SK-N-SH treated with all-trans-retinoic acid at 6 μM for 48 hours (cell line): ENCODE measurements around the gene CDH4.

Source experiments
- ATAC-seq: fragments of 200-7000 bp; cut with Tn5 transposase; 3 replicates; pipeline ENCODE4 v1.9.1; 2020; ENCODE audit warnings: mild to moderate bottlenecking, moderate library complexity
- ARNTL ChIP-seq: fragments of 450-650 bp; formaldehyde crosslinking; IDR thresholded peaks from 2 replicates; pipeline ENCODE4 v1.5.0; 2020; ENCODE audit warnings: low read depth, mild to moderate bottlenecking, moderate library complexity, borderline replicate concordance
- CREB5 ChIP-seq: fragments of 250-450 bp; sonication (Bioruptor Pico); IDR thresholded peaks from 2 replicates; pipeline ENCODE4 v1.5.1; 2020; ENCODE audit warnings: low read depth, mild to moderate bottlenecking, moderate library complexity
- CSDC2 ChIP-seq: fragments of 250-450 bp; sonication (Bioruptor Pico); IDR thresholded peaks from 2 replicates; pipeline ENCODE4 v1.5.0; 2020; ENCODE audit warnings: mild to moderate bottlenecking, moderate library complexity
- CSRNP3 ChIP-seq: fragments of 250-450 bp; sonication (Bioruptor Pico); IDR thresholded peaks from 2 replicates; pipeline ENCODE4 v1.5.1; 2021; ENCODE audit warnings: mild to moderate bottlenecking, moderate library complexity
- ESRRG ChIP-seq: fragments of 250-450 bp; sonication (Bioruptor Pico); IDR thresholded peaks from 2 replicates; pipeline ENCODE4 v1.6.1; 2021; ENCODE audit warnings: mild to moderate bottlenecking
- GLIS3 ChIP-seq: fragments of 250-450 bp; sonication (Bioruptor Pico); IDR thresholded peaks from 2 replicates; pipeline ENCODE4 v1.5.0; 2020; ENCODE audit warnings: mild to moderate bottlenecking, moderate library complexity
- OSR1 ChIP-seq: fragments of 250-450 bp; sonication (Bioruptor Pico); IDR thresholded peaks from 2 replicates; pipeline ENCODE4 v1.8.0; 2022; ENCODE audit warnings: moderate library complexity, mild to moderate bottlenecking, inconsistent platforms
- POU6F1 ChIP-seq: fragments of 250-450 bp; sonication (Bioruptor Pico); IDR thresholded peaks from 2 replicates; pipeline ENCODE4 v1.8.0; 2021; ENCODE audit warnings: low read depth, mild to moderate bottlenecking, moderate library complexity, borderline replicate concordance
- PPARA ChIP-seq: fragments of 250-450 bp; sonication (Bioruptor Pico); IDR thresholded peaks from 2 replicates; pipeline ENCODE4 v1.5.0; 2020; ENCODE audit warnings: mild to moderate bottlenecking, borderline replicate concordance
- RARB ChIP-seq: fragments of 250-450 bp; sonication (Bioruptor Pico); IDR thresholded peaks from 2 replicates; pipeline ENCODE4 v1.8.0; 2021; ENCODE audit warnings: mild to moderate bottlenecking, moderate library complexity
- SNAI2 ChIP-seq: fragments of 250-450 bp; sonication (Bioruptor Pico); IDR thresholded peaks from 2 replicates; pipeline ENCODE4 v1.5.0; 2020; ENCODE audit warnings: mild to moderate bottlenecking, moderate library complexity
- TCF4 ChIP-seq: fragments of 250-450 bp; sonication (Bioruptor Pico); IDR thresholded peaks from 2 replicates; pipeline ENCODE4 v1.8.0; 2021; ENCODE audit warnings: mild to moderate bottlenecking, moderate library complexity, borderline replicate concordance
- TOX ChIP-seq: fragments of 250-450 bp; sonication (Bioruptor Pico); IDR thresholded peaks from 2 replicates; pipeline ENCODE4 v1.8.0; 2021; ENCODE audit warnings: mild to moderate bottlenecking, moderate library complexity, borderline replicate concordance
- TSHZ2 ChIP-seq: fragments of 250-450 bp; sonication (Bioruptor Pico); IDR thresholded peaks from 2 replicates; pipeline ENCODE4 v1.5.0; 2020; ENCODE audit warnings: mild to moderate bottlenecking, moderate library complexity
- ZC3H10 ChIP-seq: fragments of 250-450 bp; sonication (Bioruptor Pico); IDR thresholded peaks from 2 replicates; pipeline ENCODE4 v1.5.1; 2021; ENCODE audit warnings: mild to moderate bottlenecking, moderate library complexity
- ZFP3 ChIP-seq: fragments of 250-450 bp; sonication (Bioruptor Pico); IDR thresholded peaks from 2 replicates; pipeline ENCODE4 v1.5.0; 2020; ENCODE audit warnings: mild to moderate bottlenecking, moderate library complexity
- ZFP30 ChIP-seq: fragments of 450-650 bp; formaldehyde crosslinking; IDR thresholded peaks from 2 replicates; pipeline ENCODE4 v1.5.0; 2022; ENCODE audit warnings: mild to moderate bottlenecking, moderate library complexity
- ZNF565 ChIP-seq: fragments of 450-650 bp; formaldehyde crosslinking; conservative IDR thresholded peaks from 2 replicates; pipeline ENCODE4 v1.5.0; 2020; ENCODE audit warnings: low read depth, mild to moderate bottlenecking, moderate library complexity
- ZNF70 ChIP-seq: fragments of 450-650 bp; formaldehyde crosslinking; IDR thresholded peaks from 2 replicates; pipeline ENCODE4 v1.5.0; 2020; ENCODE audit warnings: mild to moderate bottlenecking, moderate library complexity
- TF ChIP-seq, protein P1 (sequence below): fragments of 250-450 bp; sonication (Bioruptor Pico); IDR thresholded peaks from 2 replicates; pipeline ENCODE4 v1.8.0; 2020; ENCODE audit warnings: mild to moderate bottlenecking, moderate library complexity, borderline replicate concordance

CDH4 gene

DNA sequence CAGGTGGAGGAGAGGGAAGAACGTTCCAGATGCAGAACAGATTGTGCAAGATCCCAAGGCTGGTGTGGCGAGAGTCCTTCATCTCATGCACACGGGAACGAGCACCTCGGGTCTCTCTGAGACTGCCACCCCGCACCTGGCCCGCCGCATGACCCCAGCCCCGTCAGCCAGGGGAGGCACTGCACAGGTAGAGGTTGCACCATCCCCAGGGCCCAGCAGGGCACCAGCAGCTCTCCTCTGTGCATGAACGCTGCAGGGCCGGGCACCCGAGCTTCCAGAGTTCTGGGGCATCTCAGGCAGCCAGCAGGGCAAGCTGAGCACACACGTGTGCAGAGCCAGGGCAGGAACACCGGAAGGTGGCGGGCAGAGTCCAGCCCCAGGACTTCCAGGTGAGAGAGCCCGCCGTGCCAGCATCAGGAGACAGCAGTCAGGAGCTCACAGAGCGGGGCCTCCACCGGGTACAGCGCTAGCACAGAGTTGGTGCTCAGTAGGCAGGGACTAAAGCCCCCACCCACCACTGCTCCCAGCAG lies 620.4 kb downstream of the CDH4 start:
- ATAC-seq: no peak

DNA sequence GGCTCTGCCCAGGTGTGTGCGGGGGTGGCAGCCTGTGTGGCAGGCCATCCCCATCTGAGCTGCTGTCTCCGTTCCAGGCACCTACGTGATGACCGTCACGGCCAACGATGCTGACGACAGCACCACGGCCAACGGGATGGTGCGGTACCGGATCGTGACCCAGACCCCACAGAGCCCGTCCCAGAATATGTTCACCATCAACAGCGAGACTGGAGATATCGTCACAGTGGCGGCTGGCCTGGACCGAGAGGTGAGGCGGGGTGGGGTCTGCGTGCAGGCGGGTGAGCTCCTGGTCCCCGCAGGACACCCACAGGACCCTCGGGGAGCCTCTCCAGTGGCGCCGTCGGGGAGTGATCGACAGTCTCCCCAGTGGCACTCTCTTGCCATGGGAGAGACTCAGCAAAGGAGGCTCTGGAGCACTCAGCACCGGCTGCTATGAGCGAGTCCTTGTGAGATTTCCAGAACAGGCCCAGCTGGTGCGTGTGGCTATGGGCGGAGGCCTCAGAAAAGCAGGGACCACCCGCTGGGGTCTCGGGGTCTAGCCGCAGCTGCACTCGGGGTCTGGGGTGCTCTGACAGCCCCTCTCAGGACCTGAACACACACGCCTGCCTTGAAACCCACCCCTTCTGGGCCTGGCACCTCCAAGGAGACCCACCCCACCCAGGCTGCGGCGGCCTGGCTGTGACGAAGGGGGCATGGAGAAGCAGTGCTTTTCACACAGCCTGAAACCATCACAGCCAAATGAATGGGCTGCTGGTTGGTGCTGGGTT lies 621.8 kb downstream of the CDH4 start:
- ATAC-seq: no peak
- TF ChIP-seq GLIS3 (no peak), POU6F1 (CRISPR knock-in tag) (no peak), TOX (CRISPR knock-in tag) (no peak), ESRRG (CRISPR knock-in tag) (no peak), OSR1 (CRISPR knock-in tag) (no peak), PPARA (no peak), SNAI2 (CRISPR knock-in tag) (no peak), ZFP3 (no peak), CSDC2 (CRISPR knock-in tag) (no peak), ZC3H10 (CRISPR knock-in tag) (no peak), CSRNP3 (CRISPR knock-in tag) (no peak), ZNF565 (CRISPR knock-in tag) (no peak), RARB (no peak), ZNF70 (CRISPR knock-in tag) (no peak), TSHZ2 (CRISPR knock-in tag) (no peak), TCF4 (CRISPR knock-in tag) (no peak), ARNTL (CRISPR knock-in tag) (no peak)
- TF ChIP-seq, all 23 proteins: peak for 0

More for the DNA sequence above, 620.4 kb downstream of the CDH4 start:
- TF ChIP-seq ZNF565 (CRISPR knock-in tag) (no peak), CREB5 (CRISPR knock-in tag) (no peak), ZNF70 (CRISPR knock-in tag) (no peak), OSR1 (CRISPR knock-in tag) (no peak), PPARA (no peak), ZFP30 (CRISPR knock-in tag) (no peak), ZC3H10 (CRISPR knock-in tag) (no peak), POU6F1 (CRISPR knock-in tag) (no peak), CSDC2 (CRISPR knock-in tag) (no peak), ZFP3 (no peak)
- TF ChIP-seq, all 23 proteins: peak for 0

- no peak for ATAC-seq
- TF ChIP-seq ZC3H10 (CRISPR knock-in tag): no peak
- TF ChIP-seq ESRRG (CRISPR knock-in tag): no peak
- no peak for TF ChIP-seq CSRNP3 (CRISPR knock-in tag)
- no peak for TF ChIP-seq POU6F1 (CRISPR knock-in tag)
- TF ChIP-seq ARNTL (CRISPR knock-in tag): no peak
- no peak for TF ChIP-seq RARB
- TF ChIP-seq, protein P1, sequence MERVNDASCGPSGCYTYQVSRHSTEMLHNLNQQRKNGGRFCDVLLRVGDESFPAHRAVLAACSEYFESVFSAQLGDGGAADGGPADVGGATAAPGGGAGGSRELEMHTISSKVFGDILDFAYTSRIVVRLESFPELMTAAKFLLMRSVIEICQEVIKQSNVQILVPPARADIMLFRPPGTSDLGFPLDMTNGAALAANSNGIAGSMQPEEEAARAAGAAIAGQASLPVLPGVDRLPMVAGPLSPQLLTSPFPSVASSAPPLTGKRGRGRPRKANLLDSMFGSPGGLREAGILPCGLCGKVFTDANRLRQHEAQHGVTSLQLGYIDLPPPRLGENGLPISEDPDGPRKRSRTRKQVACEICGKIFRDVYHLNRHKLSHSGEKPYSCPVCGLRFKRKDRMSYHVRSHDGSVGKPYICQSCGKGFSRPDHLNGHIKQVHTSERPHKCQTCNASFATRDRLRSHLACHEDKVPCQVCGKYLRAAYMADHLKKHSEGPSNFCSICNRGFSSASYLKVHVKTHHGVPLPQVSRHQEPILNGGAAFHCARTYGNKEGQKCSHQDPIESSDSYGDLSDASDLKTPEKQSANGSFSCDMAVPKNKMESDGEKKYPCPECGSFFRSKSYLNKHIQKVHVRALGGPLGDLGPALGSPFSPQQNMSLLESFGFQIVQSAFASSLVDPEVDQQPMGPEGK (CRISPR knock-in tag): no peak
- TF ChIP-seq TOX (CRISPR knock-in tag): no peak
- TF ChIP-seq PPARA: no peak
Measured at GRCh38 chr20:61874421-61875068, 622.5 kb downstream of the CDH4 start.
